ENCODE data around the gene RHCG.

RHCG gene

GRCh38 chr15:89441295-89441812 lies 55.0 kb downstream of the RHCG start:
- TF ChIP-seq, protein P1, sequence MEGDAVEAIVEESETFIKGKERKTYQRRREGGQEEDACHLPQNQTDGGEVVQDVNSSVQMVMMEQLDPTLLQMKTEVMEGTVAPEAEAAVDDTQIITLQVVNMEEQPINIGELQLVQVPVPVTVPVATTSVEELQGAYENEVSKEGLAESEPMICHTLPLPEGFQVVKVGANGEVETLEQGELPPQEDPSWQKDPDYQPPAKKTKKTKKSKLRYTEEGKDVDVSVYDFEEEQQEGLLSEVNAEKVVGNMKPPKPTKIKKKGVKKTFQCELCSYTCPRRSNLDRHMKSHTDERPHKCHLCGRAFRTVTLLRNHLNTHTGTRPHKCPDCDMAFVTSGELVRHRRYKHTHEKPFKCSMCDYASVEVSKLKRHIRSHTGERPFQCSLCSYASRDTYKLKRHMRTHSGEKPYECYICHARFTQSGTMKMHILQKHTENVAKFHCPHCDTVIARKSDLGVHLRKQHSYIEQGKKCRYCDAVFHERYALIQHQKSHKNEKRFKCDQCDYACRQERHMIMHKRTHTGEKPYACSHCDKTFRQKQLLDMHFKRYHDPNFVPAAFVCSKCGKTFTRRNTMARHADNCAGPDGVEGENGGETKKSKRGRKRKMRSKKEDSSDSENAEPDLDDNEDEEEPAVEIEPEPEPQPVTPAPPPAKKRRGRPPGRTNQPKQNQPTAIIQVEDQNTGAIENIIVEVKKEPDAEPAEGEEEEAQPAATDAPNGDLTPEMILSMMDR (IDR thresholded peaks at IDR 0.05), result no peak

DNA sequence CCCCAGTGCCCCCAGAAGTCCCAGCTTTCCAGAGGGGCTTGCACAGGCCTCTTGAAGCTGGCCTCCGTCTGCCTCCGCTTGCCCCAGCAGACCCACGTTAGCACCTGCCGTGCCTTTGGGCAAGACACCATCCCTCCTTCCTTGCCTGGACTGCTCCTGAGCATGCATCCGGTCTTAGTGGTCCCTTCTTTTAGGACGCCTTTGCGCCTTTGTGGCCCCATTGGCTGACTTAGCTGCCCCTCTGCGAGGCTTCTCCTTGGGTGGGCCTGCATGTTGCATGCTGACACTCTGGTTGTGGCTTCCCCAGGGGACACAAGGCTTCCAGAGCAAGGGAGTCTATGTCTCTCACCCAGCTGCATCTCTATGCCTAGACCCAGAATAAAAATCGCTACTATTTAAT lies 56.6 kb downstream of the RHCG start:
- TF ChIP-seq, protein P1 (IDR thresholded peaks at IDR 0.05), result no peak

DNA sequence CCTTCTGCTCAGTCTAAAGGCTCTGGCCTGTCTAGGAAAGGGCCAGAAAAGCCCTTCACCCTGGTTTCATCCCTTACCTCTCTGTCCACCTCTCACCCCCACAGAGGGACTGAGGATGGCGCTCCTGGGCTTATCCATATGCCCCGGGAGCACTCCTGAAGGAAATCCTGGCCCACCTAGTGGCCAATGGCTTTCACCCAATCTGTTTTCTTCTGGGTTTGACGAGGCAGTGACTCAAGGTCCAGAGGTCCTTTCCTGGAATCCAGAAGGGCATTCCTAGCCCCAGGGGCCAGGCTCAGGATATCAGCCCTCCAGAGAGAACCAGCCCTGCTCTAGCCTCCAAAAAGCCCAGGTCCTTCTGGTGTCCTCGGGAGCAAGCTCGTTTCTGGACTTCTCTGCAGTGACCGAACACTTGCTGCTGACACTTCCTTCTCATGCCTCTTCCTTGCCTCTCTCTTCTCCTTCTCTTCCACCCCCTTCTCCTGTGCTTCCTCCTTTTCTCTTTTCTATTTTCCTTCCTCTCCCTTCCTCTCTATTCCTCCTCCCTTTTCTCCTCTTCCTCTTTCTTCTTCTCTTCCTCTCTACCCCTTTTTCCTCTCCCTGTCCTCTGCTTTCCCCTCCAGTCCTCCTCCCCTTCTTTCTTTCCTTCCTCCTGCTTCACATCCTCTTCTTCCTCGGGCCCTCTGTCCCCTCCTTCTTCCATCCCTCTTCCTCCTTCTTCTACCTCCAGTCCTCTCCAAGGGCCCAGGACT lies 59.6 kb downstream of the RHCG start:
- TF ChIP-seq, protein P1 (IDR thresholded peaks at IDR 0.05), result no peak

DNA sequence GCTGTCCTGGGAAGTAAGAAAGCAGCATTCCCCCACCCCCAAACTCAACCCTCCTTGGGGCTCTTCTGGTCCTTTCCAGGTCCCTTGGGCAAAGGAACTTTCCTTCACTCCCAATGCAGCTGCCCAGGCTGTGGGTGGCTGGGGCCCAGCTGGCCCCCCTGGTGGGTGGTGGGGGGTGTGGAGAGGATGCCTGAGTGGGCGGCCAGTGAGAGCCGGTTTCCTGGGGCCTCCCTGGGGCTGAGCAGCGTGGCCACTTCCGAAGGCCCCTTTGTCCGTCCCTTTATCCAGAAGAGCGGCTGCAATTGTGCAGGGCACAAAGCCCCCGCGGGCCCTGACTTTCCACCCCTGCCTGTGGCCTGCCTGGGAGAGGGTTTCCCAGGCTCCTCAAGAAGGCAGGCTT lies 61.0 kb downstream of the RHCG start:
- TF ChIP-seq, protein P1 (IDR thresholded peaks at IDR 0.05), result no peak

DNA sequence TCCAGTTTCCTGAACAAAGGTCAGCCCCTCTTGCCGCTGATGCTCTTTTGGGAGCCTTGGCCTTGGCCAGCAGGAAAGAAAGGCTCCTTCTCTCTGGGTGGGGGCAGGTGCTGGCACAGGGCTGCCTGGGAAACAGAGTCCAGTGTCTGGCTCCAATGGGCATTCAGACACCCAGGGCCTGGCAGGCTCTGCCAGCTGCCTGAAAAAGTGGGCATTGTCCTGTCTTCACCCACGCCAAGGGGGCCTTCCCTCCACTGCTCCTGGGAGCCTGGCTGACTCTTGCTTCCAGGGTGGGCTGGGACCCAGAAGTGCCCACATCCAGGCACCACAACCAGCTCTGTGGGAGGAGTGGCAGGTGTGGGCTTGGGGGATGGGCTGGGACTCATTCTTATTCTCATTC lies 62.7 kb downstream of the RHCG start:
- TF ChIP-seq, protein P1 (IDR thresholded peaks at IDR 0.05), result no peak

GRCh38 chr15:89430530-89431341 lies 65.6 kb downstream of the RHCG start:
- TF ChIP-seq, protein P1 (IDR thresholded peaks at IDR 0.05), result peak; percentile 95

DNA sequence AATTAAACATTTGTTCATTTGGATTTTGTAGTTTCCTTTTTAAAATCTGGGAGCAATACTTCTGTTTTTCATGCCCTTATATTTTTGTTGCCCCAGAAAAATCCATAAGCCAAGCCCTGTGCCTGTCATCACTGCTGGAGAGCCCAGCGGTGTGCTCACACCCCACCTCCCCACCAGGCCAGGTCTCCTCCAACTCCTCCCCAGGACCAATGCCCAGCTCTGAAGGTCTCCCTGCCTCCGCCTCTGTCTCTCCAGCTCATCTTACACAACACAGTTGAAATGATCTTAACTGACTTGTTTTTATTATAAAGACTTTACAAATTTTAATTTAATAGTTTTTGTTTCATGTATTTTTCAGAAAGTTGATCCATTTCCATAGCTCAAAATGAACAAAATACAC lies 66.4 kb downstream of the RHCG start:
- TF ChIP-seq, protein P1 (IDR thresholded peaks at IDR 0.05), result no peak
